Measurements from ENCODE around the gene MLLT10. TPM values are rescaled to one million over a fixed set of nuclear protein-coding genes. Genes with fewer than 3 reads are reported as not detected.

MLLT10 gene
- total RNA-seq, 1 experiment from 2014 or later: 45.2 TPM

- H3K27ac ChIP-seq (ENCODE audit: low read depth, low read length): no peak overlapping the region
- ChIA-PET RAD21 (ENCODE audit: low non-redundant PET in 1 of 2, low total read pairs in 2 of 2, uncharacterized antibody in 2 of 2, unreplicated experiment in 2 of 2) (no interaction called here), POLR2A (no interaction called here), CTCF (no interaction called here)
- BruUV-seq (replicated peaks): no TSS peak
- no peak overlapping the region for H3K4me3 ChIP-seq (replicated peaks in 1 of 2; ENCODE audit: low read depth in 1 of 2, low read length in 2 of 2)
- H3K9me2 ChIP-seq (ENCODE audit: insufficient read depth): no peaks in the 10 kb centered on the region
- no peaks in the 10 kb centered on the region for H3K4me1 ChIP-seq (ENCODE audit: control insufficient read depth in 1 of 2, insufficient read depth in 2 of 2, low read length in 2 of 2)
- no peak overlapping the region for H3K4me2 ChIP-seq (ENCODE audit: low read length)
- no peaks in the 10 kb centered on the region for H4K20me1 ChIP-seq (ENCODE audit: insufficient read depth)
- H3K9me3 ChIP-seq (ENCODE audit: control insufficient read depth in 1 of 2, insufficient read depth in 1 of 2, low read depth in 1 of 2, low read length in 2 of 2): no peaks in the 10 kb centered on the region
- H3K9ac ChIP-seq (ENCODE audit: low read length): no peak overlapping the region
- no peak overlapping the region for H2AFZ ChIP-seq (ENCODE audit: low read depth, low read length, poor library complexity, severe bottlenecking)
- TF ChIP-seq EZH2phosphoT487 (IDR thresholded peaks at IDR 0.05; ENCODE audit: borderline replicate concordance) (no peak), ELF1 (IDR thresholded peaks at IDR 0.05; ENCODE audit: borderline replicate concordance, low read depth) (no peak), EZH2 (IDR thresholded peaks at IDR 0.05) (no peak), SRF (IDR thresholded peaks at IDR 0.05; ENCODE audit: low read depth) (no peak), EGR1 (IDR thresholded peaks at IDR 0.05; ENCODE audit: low read depth) (no peak), CTCF (IDR thresholded peaks at IDR 0.05 in 2 of 3, conservative IDR thresholded peaks at IDR 0.05 in 1 of 3; ENCODE audit: borderline replicate concordance in 1 of 3, insufficient read depth in 1 of 3, low read depth in 2 of 3, low read length in 2 of 3) (no peak), FOSL1 (IDR thresholded peaks at IDR 0.05; ENCODE audit: low read depth) (no peak), CBX3 (IDR thresholded peaks at IDR 0.05; ENCODE audit: low read depth) (no peak), ATF3 (IDR thresholded peaks at IDR 0.05) (no peak), YY1 (IDR thresholded peaks at IDR 0.05; ENCODE audit: extremely low read depth, insufficient replicate concordance, low read depth, low read length) (no peak), SP1 (IDR thresholded peaks at IDR 0.05; ENCODE audit: low read depth) (no peak), JUND (IDR thresholded peaks at IDR 0.05) (no peak), ZNF274 (IDR thresholded peaks at IDR 0.05; ENCODE audit: low read depth, low read length) (no peak), POLR2A (IDR thresholded peaks at IDR 0.05; ENCODE audit: borderline replicate concordance, extremely low read depth, insufficient read depth, insufficient read length) (no peak), TCF7L2 (IDR thresholded peaks at IDR 0.05; ENCODE audit: borderline replicate concordance, extremely low read depth, insufficient read depth, insufficient read length) (no peak), ZFX (IDR thresholded peaks at IDR 0.05) (no peak), POLR2AphosphoS5 (IDR thresholded peaks at IDR 0.05; ENCODE audit: low read depth, low read length) (no peak), RAD21 (IDR thresholded peaks at IDR 0.05; ENCODE audit: low read depth) (no peak)
- DNase-seq (ENCODE audit: low read depth, low spot score) (no peak), ATAC-seq (no peak)
- no peaks in the 10 kb centered on the region for H3K27me3 ChIP-seq (ENCODE audit: insufficient read depth, low read length)
- H3K36me3 ChIP-seq (ENCODE audit: control insufficient read depth in 1 of 2, insufficient read depth in 2 of 2, low read length in 2 of 2): no peaks in the 10 kb centered on the region
- H3K79me2 ChIP-seq (ENCODE audit: insufficient read depth, low read length): no peaks in the 10 kb centered on the region
- intact Hi-C loops (cut with micrococcal nuclease): no loop called here
These were observed 242.9 kb downstream of the MLLT10 start for GRCh38 chr10:21776883-21777282.
